ENCODE data around the gene HOGA1.
"Not testable (repeated sequence)": the region's sequence is repeated elsewhere in the genome, so short reads cannot be mapped to it uniquely, and the experiment has no call there.

The HOGA1 gene

GRCh38 chr10:97555541-97555940, 28.6 kb upstream of the HOGA1 start:
- DNase-seq: not testable (repeated sequence)

- not testable (repeated sequence) for DNase-seq
Measured at GRCh38 chr10:97560731-97561381, 23.3 kb upstream of the HOGA1 start.

GRCh38 chr10:97561386-97562077, 22.7 kb upstream of the HOGA1 start:
- not testable (repeated sequence) for DNase-seq

DNA sequence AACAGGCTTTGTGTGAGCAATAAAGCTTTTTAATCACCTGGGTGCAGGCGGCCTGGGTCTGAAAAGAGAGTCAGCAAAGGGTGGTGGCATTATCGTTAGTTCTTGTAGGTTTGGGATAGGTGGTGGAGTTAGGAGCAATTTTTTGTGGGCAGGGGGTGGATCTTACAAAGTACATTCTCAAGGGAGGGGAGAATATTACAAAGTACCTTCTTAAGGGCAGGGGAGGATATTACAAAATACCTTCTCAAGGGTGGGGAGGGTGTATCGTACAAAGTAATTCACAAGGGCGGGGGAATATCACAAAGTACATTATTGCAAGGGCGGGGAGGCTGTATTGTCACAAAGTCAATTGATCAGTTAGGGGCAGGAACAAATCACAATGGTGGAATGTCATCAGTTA, 21.9 kb upstream of the HOGA1 start:
- not testable (repeated sequence) for DNase-seq

DNA sequence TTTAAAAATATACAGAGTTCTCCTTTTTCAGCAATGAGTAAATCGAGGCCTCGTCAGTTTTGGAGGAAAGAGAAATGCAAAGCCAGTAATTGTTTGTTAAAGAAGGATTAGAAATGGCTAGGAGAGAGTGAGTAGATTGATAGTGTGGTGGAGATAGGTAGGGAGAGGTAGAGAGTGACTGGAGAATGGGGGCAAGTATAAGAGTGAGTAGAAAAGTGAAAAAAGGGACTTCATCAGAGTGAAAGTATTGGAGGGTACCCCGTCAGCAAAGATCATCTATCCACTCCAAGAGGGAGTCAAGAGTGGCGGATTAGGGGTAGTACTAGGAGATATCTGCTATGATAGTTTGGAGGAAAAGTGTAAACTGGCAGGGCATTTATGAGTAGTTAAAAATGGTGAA, 20.9 kb upstream of the HOGA1 start:
- no peak for DNase-seq

- no peak for DNase-seq
Measured at GRCh38 chr10:97564776-97565175, 19.4 kb upstream of the HOGA1 start.

DNA sequence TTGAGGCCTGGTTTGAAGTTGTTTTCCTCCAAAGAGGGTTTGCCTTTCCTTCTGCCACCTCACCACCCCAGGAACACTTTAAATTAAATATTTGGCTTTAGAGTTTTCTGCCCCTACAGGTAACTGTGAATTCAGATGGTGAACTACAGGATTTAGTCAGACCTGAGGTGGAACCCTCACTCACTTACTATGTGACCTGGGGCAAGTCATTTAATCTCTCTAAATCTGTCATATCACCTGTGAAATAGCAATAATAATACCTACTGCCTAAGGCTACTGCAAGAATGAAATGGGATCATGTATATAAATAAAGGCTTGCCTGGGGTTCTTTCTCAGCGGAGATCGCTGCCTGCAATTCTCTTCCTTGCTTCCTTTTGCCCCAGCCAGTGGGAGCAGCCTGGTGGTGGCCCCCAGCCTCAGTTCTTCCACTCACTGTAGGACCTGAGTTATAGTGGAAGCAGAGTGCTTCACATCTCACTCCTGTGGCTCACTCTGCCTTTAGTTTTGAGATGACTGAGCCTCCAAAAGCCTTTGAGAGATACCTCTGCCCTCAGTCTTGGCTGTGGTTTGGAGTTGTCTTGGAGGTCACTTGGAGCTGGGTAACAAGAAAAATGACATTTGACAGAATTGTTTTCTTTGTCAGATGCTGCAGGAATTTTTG, 17.7 kb upstream of the HOGA1 start:
- DNase-seq: no peak

GRCh38 chr10:97567891-97568290, 16.3 kb upstream of the HOGA1 start:
- DNase-seq: no peak

DNA sequence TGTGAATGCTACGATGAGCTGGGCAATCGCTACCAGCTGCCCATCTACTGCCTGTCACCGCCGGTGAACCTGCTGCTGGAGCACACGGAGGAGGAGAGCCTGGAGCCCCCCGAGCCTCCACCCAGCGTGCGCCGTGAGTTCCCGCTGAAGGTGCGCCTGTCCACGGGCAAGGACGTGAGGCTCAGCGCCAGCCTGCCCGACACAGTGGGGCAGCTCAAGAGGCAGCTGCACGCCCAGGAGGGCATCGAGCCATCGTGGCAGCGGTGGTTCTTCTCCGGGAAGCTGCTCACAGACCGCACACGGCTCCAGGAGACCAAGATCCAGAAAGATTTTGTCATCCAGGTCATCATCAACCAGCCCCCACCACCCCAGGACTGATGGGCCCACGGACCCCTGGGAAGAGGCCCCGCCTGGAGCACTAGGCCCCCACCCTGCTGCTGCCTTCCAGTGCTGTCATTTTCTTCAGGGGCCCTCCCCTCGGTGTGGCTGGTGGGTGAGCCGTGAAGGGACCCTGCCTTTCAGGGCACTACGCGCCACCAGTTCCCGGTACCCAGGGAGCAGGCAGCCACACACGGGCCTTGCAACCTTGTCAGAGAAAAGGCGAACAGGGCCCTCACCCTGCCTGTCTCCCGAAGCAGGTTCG, 13.9 kb upstream of the HOGA1 start:
- DNase-seq: no peak

- no peak for DNase-seq
Measured at GRCh38 chr10:97570789-97571471, 13.3 kb upstream of the HOGA1 start.

GRCh38 chr10:97571622-97572021, 12.6 kb upstream of the HOGA1 start:
- no peak for DNase-seq

DNA sequence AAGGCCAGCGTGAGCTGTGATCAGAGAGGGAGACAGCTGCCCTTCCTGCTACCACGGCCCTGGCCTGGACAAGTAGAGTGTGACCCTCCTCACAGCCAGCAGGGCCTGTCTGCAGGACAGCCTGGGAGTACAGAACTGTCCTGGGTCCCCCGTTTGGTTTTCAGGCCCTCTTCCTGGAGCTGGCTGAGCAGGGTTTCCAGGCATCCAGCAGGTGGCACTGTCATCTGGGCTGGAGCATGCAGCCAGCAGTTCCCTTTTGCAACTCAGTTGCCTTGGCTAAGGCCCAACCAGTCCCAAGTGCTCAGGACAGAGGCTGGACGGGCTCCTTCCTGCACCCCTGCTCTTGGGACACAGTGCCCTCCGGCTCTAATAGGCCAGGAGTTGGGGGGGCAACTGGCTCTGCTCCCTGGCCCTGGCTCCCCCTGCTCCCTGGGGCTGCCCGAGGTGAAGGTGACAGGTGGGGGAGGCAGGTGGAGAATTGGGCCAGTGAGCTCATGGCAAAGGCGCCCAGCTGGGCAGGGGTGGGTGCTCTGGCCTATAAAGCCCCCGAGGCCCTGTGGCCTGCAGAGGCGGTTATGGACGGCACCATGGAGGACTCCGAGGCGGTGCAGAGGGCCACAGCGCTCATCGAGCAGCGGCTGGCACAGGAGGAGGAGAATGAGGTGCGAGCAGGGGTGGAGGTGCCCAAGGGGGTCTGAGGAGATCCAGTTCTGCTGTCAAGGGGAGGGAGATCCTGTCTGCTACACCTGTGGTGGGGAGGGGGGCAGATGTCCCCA, 11.8 kb upstream of the HOGA1 start, which contains the start of gene ANKRD2:
Gene ANKRD2, plus strand, starts transcription at position 566 of the 776 bp plus-strand sequence. Its CDS starts 10 bp downstream, at position 576.
- DNase-seq: peak; percentile 18

DNA sequence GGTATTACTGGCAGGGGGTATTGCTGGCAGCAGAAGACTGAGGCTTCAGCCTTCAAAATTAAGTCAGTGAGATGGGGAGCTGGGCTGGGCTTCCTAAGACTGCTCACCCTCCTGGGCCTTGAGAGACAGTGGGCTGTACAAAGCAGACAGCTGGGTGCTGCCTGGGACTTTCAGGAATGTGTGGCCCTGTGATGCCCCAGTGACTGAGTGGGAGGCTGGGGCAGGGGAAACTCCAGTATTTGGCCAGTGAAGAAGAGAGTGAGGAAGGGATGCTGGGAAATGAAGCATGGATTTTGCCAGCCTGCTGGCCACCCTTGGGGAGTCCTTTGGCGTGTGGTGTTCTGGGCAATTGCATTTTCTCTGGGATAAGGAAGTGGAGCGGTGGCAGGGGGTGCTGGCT, 11.2 kb upstream of the HOGA1 start:
- DNase-seq: no peak

GRCh38 chr10:97573672-97574071, 10.5 kb upstream of the HOGA1 start:
- no peak for DNase-seq

- DNase-seq: no peak
Measured at GRCh38 chr10:97574374-97575126, 9.6 kb upstream of the HOGA1 start.

GRCh38 chr10:97575127-97575668, 9.0 kb upstream of the HOGA1 start:
- DNase-seq: no peak

DNA sequence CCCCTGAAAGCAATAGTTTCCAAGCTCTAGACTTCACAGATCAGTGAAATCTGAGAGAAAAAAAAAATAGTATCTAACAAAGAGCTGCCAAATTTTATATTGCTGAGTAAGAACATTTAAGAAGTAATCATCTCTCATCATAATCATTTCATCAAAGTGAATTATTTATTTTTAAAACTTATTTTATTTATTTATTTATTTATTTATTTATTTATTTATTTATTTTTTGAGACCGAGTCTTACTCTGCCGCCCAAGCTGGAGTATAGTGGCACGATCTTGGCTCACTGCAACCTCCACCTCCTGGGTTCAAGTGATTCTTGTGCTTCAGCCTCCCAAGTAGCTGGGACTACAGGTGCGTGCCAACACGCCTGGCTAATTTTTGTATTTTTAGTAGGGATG, 7.7 kb upstream of the HOGA1 start:
- not testable (repeated sequence) for DNase-seq

DNA sequence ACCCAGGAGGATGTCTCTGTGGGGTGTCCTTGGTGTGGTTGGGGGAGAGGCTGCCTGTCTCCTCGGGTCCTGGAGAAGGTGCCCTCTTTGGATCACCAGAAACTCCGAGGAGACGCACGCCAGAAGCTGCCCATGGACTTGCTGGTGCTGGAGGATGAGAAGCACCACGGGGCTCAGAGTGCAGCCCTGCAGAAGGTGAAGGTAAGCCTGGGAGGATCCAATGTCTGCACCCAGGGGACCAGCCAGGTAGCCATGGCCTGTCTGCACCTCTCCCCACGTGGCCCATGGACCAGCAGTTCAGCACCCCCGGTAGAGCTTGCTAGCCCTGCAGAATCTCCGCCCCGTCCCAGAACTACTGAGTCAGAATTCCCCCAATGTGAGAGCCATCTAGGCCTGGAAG, 6.5 kb upstream of the HOGA1 start:
- DNase-seq: no peak

DNA sequence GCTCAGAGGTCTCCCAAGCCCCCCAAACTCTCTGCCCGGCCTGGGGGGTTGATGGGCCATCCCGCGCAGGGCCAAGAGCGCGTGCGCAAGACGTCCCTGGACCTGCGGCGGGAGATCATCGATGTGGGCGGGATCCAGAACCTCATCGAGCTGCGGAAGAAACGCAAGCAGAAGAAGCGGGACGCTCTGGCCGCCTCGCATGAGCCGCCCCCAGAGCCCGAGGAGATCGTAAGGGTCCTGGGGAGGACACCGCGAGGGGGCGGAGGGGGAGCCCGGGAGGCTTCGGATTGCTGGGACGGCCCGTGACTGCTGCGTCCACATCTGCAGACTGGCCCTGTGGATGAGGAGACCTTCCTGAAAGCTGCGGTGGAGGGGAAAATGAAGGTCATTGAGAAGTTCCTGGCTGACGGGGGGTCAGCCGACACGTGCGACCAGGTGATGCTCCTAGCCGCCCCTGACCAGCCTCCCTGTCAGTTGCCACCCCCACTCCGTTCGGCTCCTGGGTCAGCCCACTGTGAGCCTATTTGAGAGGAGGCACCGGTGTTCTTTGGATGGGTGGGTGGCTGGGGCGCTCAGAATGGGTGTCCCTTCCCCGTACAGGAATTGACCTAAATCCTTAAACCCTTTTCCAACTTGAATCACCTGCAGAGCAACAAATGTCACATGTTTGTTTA, 5.9 kb upstream of the HOGA1 start:
- no peak for DNase-seq
